ENCODE measurements around the gene CNTNAP5.

CNTNAP5 gene

DNA sequence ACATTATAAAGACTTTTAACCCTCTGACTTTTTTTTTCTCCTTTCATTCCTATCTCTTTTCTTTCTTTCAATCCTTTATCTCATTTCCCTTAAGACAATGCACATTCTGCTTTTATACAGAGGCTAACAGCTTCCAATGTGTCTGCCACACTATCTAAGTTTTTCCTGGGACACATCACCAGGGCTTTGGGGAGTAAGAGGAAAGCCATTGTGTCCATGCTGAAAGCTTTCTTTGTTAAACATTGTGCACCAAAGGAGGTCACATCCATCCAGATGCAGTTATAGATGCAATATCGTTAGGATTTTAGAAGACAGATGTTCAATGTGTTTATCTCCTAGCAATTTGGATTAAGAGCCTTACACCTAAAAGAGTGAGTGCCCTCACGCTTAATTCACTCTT, 534.1 kb downstream of the CNTNAP5 start:
- no peak overlapping the region for H3K9ac ChIP-seq (ENCODE audit: insufficient read length)
- no peaks in the 10 kb centered on the region for H3K9me3 ChIP-seq (ENCODE audit: low read depth, low read length)
- H3K4me3 ChIP-seq, result no peak overlapping the region
- DNase-seq (ENCODE audit: low read depth, low spot score), result no peak
- H3K27ac ChIP-seq, result no peak overlapping the region
- TF ChIP-seq POLR2AphosphoS5 (IDR thresholded peaks at IDR 0.05; ENCODE audit: borderline replicate concordance, low read depth, low read length), result no peak
- TF ChIP-seq EZH2 (IDR thresholded peaks at IDR 0.05), result no peak
- TF ChIP-seq FOXP2 (optimal IDR thresholded peaks at IDR 0.05; ENCODE audit: control extremely low read depth, extremely low read length, insufficient read depth), result no peak
- no peaks in the 10 kb centered on the region for H3K36me3 ChIP-seq (ENCODE audit: insufficient read depth, low read length)

DNA sequence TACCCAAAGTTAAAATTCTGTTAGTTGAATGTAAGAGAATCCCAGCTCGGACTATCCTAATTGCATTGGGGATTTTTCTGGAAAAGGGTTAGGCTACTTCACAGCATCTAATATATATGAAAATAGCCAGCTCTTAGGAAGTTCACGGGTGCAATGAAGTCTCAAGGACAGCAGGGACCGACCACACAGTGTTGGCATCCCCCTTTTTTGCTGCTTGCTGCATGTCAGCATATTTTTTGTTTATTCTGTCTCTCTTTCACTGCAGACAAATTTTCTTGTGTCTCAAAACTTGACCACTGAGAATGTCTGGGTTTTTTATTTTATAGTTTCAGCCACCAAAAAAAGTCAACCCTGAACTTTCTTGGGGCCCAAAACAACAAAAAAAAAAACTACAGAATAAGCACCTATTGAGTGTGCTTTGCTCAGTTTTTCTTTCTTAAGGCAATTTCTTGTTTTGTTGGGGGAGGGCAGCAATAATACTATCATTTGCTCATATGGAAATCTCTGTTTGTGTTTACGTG, 535.6 kb downstream of the CNTNAP5 start:
- Histone ChIP-seq H3K4me3 (no peak overlapping the region), H3K9ac (ENCODE audit: insufficient read length) (no peak overlapping the region), H3K27ac (no peak overlapping the region), H3K36me3 (ENCODE audit: insufficient read depth, low read length) (no peaks in the 10 kb centered on the region), H3K9me3 (ENCODE audit: low read depth, low read length) (no peaks in the 10 kb centered on the region)
- DNase-seq (ENCODE audit: low read depth, low spot score), result no peak
- TF ChIP-seq POLR2AphosphoS5 (IDR thresholded peaks at IDR 0.05; ENCODE audit: borderline replicate concordance, low read depth, low read length), result no peak
- no peak for TF ChIP-seq EZH2 (IDR thresholded peaks at IDR 0.05)
- no peak for TF ChIP-seq FOXP2 (optimal IDR thresholded peaks at IDR 0.05; ENCODE audit: control extremely low read depth, extremely low read length, insufficient read depth)

DNA sequence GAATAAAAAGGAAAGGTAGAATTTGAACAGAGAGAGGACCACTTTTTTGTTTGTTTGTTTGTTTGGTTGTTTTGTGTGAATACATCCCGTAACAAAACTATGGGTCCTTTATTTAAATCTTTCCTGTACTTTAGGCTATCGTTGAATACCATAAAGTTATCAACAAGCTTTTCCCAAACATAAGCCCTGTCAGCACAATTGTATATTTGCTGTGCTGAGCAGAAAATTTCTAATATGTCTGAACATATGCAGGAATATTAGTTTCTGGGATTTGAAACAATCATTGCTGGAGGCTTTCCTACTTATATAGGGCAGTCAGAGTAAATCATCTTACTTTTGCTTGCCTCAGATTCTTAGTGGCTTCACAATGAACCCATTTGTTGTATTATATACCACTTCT, 536.4 kb downstream of the CNTNAP5 start:
- Histone ChIP-seq H3K36me3 (ENCODE audit: insufficient read depth, low read length) (no peaks in the 10 kb centered on the region), H3K9me3 (ENCODE audit: low read depth, low read length) (no peaks in the 10 kb centered on the region), H3K4me3 (no peak overlapping the region), H3K9ac (ENCODE audit: insufficient read length) (no peak overlapping the region), H3K27ac (no peak overlapping the region)
- TF ChIP-seq POLR2AphosphoS5 (IDR thresholded peaks at IDR 0.05; ENCODE audit: borderline replicate concordance, low read depth, low read length), result no peak
- TF ChIP-seq FOXP2 (optimal IDR thresholded peaks at IDR 0.05; ENCODE audit: control extremely low read depth, extremely low read length, insufficient read depth), result no peak
- no peak for TF ChIP-seq EZH2 (IDR thresholded peaks at IDR 0.05)
- no peak for DNase-seq (ENCODE audit: low read depth, low spot score)

DNA sequence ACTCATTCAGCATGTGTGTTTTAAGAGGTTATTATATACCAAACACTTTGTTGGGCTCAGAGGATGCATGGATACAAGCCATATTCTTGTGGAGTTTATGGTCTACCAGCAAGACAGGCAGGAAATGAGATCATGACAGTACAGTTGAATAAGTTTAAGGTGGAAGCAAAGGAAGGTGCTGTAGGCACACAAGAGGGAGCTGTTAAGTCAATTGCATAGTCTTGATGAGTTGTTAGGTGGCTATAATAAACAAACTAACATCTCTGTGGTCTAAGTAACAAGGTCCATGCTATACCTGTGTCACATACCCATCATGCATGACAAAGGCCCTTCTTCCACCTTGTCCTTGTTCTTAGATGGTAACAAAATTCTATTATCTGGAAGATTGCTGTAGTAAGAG, 538.3 kb downstream of the CNTNAP5 start:
- TF ChIP-seq EZH2 (IDR thresholded peaks at IDR 0.05) (no peak), POLR2AphosphoS5 (IDR thresholded peaks at IDR 0.05; ENCODE audit: borderline replicate concordance, low read depth, low read length) (no peak), FOXP2 (optimal IDR thresholded peaks at IDR 0.05; ENCODE audit: control extremely low read depth, extremely low read length, insufficient read depth) (no peak)
- Histone ChIP-seq H3K36me3 (ENCODE audit: insufficient read depth, low read length) (no peaks in the 10 kb centered on the region), H3K9ac (ENCODE audit: insufficient read length) (no peak overlapping the region), H3K27ac (no peak overlapping the region), H3K9me3 (ENCODE audit: low read depth, low read length) (no peaks in the 10 kb centered on the region), H3K4me3 (no peak overlapping the region)
- DNase-seq (ENCODE audit: low read depth, low spot score), result no peak

DNA sequence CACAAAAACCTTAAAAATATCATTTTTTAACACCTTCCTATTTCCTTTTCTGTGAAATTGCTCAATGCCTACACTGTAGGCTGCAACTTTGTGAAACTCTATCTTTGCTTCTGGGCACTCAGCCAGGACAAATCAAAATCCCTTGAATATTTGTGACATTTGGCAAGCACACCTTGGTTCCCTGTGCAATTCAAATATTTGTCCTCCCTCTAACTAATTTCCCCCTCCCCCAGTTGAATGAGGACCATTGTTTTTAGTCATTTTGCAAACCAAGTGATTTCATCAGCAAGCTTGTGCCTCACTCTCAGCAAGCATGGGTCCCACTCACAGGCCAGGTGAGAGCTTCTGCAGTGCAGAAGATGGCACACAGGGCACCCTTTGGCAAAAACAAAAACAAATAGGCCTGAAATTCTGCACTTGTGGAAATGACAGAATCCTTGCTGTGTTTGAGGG, 541.5 kb downstream of the CNTNAP5 start:
- Histone ChIP-seq H3K9me3 (ENCODE audit: low read depth, low read length) (no peaks in the 10 kb centered on the region), H3K27ac (no peak overlapping the region), H3K4me3 (no peak overlapping the region), H3K36me3 (ENCODE audit: insufficient read depth, low read length) (no peaks in the 10 kb centered on the region), H3K9ac (ENCODE audit: insufficient read length) (no peak overlapping the region)
- no peak for TF ChIP-seq EZH2 (IDR thresholded peaks at IDR 0.05)
- TF ChIP-seq FOXP2 (optimal IDR thresholded peaks at IDR 0.05; ENCODE audit: control extremely low read depth, extremely low read length, insufficient read depth), result no peak
- TF ChIP-seq POLR2AphosphoS5 (IDR thresholded peaks at IDR 0.05; ENCODE audit: borderline replicate concordance, low read depth, low read length), result no peak
- DNase-seq (ENCODE audit: low read depth, low spot score), result no peak

DNA sequence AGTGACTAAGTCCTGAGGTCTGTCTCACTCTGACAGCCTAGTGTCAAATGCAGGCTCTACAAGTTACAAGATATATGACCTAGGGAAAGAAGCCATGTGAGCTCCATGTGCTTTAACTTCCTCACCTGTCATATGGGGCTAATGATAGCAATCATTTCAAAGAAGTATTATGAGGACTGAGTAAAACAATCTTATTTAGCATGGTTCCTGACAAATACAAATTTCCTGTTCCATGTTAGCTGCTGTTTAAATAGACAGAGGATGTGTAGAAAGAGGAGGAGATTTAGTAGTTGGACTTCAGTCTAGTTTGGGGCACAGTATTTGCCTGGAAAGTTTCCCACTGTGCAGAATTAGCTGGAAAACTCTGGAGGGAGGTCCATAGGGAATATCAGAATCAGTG, 545.8 kb downstream of the CNTNAP5 start:
- no peak for TF ChIP-seq EZH2 (IDR thresholded peaks at IDR 0.05)
- no peak for TF ChIP-seq POLR2AphosphoS5 (IDR thresholded peaks at IDR 0.05; ENCODE audit: borderline replicate concordance, low read depth, low read length)
- TF ChIP-seq FOXP2 (optimal IDR thresholded peaks at IDR 0.05; ENCODE audit: control extremely low read depth, extremely low read length, insufficient read depth), result no peak
- no peak for DNase-seq (ENCODE audit: low read depth, low spot score)
- Histone ChIP-seq H3K36me3 (ENCODE audit: insufficient read depth, low read length) (no peaks in the 10 kb centered on the region), H3K4me3 (no peak overlapping the region), H3K27ac (no peak overlapping the region), H3K9me3 (ENCODE audit: low read depth, low read length) (no peaks in the 10 kb centered on the region), H3K9ac (ENCODE audit: insufficient read length) (no peak overlapping the region)

DNA sequence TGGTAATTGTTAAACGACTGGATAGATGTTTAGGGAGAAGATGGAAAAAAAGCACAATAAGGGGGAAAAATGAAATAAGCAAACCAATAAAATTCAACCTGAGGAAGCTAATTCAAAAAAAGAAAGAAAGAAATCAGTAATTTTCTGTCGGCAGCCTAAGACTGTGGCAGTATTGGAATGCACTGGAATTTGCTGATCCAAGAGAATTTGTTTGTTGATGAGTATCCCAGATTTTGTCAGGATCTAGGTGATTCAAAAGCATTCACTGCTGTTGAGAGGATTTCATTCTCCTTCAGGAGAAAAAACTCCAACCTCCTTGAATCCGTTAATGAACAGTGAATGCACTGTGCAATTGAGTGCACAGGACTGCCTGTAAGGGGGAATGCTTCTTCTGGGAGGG, 546.7 kb downstream of the CNTNAP5 start:
- H3K4me3 ChIP-seq, result no peak overlapping the region
- no peak overlapping the region for H3K27ac ChIP-seq
- TF ChIP-seq EZH2 (IDR thresholded peaks at IDR 0.05), result no peak
- no peak for TF ChIP-seq POLR2AphosphoS5 (IDR thresholded peaks at IDR 0.05; ENCODE audit: borderline replicate concordance, low read depth, low read length)
- TF ChIP-seq FOXP2 (optimal IDR thresholded peaks at IDR 0.05; ENCODE audit: control extremely low read depth, extremely low read length, insufficient read depth), result no peak
- H3K9ac ChIP-seq (ENCODE audit: insufficient read length), result no peak overlapping the region
- no peaks in the 10 kb centered on the region for H3K36me3 ChIP-seq (ENCODE audit: insufficient read depth, low read length)
- no peak for DNase-seq (ENCODE audit: low read depth, low spot score)
- H3K9me3 ChIP-seq (ENCODE audit: low read depth, low read length), result no peaks in the 10 kb centered on the region

DNA sequence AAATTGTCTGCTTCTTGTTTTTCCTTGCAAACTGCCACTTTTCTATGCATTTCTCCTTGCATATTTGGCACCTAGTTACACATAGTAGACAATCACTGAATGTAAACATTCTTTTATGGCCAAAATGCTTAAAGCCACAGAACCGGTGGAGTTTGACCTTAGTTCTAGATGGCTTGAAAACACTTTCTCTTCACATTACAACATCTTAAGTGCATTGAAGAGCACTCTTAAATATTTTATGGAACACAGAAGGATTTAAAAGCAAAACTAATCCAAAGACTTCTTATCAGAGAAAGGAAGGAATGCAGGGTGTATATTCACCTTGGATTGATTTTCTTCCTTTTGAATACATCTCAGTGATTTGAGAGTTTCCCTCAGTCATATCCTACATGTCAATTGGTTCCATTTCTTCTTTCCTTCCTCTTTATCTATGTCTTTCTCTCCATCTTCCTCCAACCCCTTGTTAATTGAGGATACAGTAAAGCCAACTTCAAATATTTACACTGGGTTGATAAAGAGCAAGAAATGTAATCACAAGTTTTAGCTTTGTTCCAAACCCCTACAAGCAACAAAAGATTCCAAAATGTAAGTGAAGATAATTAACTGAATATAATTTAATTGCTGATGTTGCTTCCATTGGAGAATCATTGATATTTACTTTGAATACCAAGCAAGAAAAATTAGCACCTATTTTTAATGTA, 548.0 kb downstream of the CNTNAP5 start:
- no peak overlapping the region for H3K27ac ChIP-seq
- no peaks in the 10 kb centered on the region for H3K9me3 ChIP-seq (ENCODE audit: low read depth, low read length)
- H3K4me3 ChIP-seq, result no peak overlapping the region
- DNase-seq (ENCODE audit: low read depth, low spot score), result no peak
- TF ChIP-seq POLR2AphosphoS5 (IDR thresholded peaks at IDR 0.05; ENCODE audit: borderline replicate concordance, low read depth, low read length), result no peak
- TF ChIP-seq EZH2 (IDR thresholded peaks at IDR 0.05), result no peak
- no peak for TF ChIP-seq FOXP2 (optimal IDR thresholded peaks at IDR 0.05; ENCODE audit: control extremely low read depth, extremely low read length, insufficient read depth)
- no peaks in the 10 kb centered on the region for H3K36me3 ChIP-seq (ENCODE audit: insufficient read depth, low read length)
- H3K9ac ChIP-seq (ENCODE audit: insufficient read length), result no peak overlapping the region
